Activated B cell treated with CpG ODN at 0.5 μM for 24 hours (primary cell): Measurements from ENCODE around the gene UHRF1. TPM values are rescaled to one million over a fixed set of nuclear protein-coding genes. Genes with fewer than 3 reads are reported as not detected.

Source experiments
- ATAC-seq: fragments of 200-7000 bp; cut with Tn5 transposase; one replicate; pipeline ENCODE4 v1.10.0; 2021; ENCODE audit warnings: low read depth, mild to moderate bottlenecking, moderate library complexity
- CTCF ChIA-PET: fragments of 350-600 bp; sonication (Branson Sonifier 250); formaldehyde crosslinking; loops from one replicate; lab custom pipeline; 2021; ENCODE audit warnings: antibody characterized with exemption; lab: Charles Lee
- POLR2A ChIA-PET: fragments of 350-600 bp; sonication (Branson Sonifier 250); formaldehyde crosslinking; loops from one replicate; lab custom pipeline; 2021; ENCODE audit warnings: antibody characterized with exemption; lab: Charles Lee
- DNase-seq: peaks from one replicate; pipeline ENCODE4 v3.0.0; 2022
- H3K27ac Mint-ChIP-seq: one replicate; pipeline ENCODE4 v1.8.0; 2020; ENCODE audit warnings: mixed read lengths
- H3K27me3 Mint-ChIP-seq: one replicate; pipeline ENCODE4 v1.8.0; 2021; ENCODE audit warnings: mixed read lengths
- H3K36me3 Mint-ChIP-seq: one replicate; pipeline ENCODE4 v1.8.0; 2021; ENCODE audit warnings: low read depth, mixed read lengths
- H3K4me1 Mint-ChIP-seq: one replicate; pipeline ENCODE4 v1.8.0; 2021; ENCODE audit warnings: mixed read lengths
- H3K4me3 Mint-ChIP-seq: one replicate; pipeline ENCODE4 v1.8.0; 2020; ENCODE audit warnings: mild to moderate bottlenecking, mixed read lengths
- H3K9me3 Mint-ChIP-seq: one replicate; pipeline ENCODE4 v1.8.0; 2020; ENCODE audit warnings: mixed read lengths
- intact Hi-C: fragments of 100-400 bp; cut with micrococcal nuclease; formaldehyde crosslinking; loops from one replicate; pipeline ENCODE4 v1.15.1; 2024
- total RNA-seq: library from RNA; stranded (reverse); gene quantifications from 2 replicates; pipeline ENCODE4 v1.2.3, GENCODE V29; 2022
- TF ChIP-seq, protein P1 (sequence below): fragments of 200-600 bp; IDR thresholded peaks from one replicate; pipeline ENCODE4 v1.8.0; 2022; ENCODE audit warnings: antibody characterized with exemption, mild to moderate bottlenecking

The UHRF1 gene
- total RNA-seq, 1 donor from 2014 or later: 7.8 TPM

- no peak for ATAC-seq
- intact Hi-C loops: no loop called here
- ChIA-PET CTCF (no interaction called here), POLR2A (no interaction called here)
- no peak for DNase-seq
- no peak overlapping the region for H3K27ac Mint-ChIP-seq
- H3K9me3 Mint-ChIP-seq: no peaks in the 10 kb centered on the region
- no peaks in the 10 kb centered on the region for H3K36me3 Mint-ChIP-seq
- no peaks in the 10 kb centered on the region for H3K27me3 Mint-ChIP-seq
- no peaks in the 10 kb centered on the region for H3K4me1 Mint-ChIP-seq
- TF ChIP-seq, protein P1, sequence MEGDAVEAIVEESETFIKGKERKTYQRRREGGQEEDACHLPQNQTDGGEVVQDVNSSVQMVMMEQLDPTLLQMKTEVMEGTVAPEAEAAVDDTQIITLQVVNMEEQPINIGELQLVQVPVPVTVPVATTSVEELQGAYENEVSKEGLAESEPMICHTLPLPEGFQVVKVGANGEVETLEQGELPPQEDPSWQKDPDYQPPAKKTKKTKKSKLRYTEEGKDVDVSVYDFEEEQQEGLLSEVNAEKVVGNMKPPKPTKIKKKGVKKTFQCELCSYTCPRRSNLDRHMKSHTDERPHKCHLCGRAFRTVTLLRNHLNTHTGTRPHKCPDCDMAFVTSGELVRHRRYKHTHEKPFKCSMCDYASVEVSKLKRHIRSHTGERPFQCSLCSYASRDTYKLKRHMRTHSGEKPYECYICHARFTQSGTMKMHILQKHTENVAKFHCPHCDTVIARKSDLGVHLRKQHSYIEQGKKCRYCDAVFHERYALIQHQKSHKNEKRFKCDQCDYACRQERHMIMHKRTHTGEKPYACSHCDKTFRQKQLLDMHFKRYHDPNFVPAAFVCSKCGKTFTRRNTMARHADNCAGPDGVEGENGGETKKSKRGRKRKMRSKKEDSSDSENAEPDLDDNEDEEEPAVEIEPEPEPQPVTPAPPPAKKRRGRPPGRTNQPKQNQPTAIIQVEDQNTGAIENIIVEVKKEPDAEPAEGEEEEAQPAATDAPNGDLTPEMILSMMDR: no peak
- no peak overlapping the region for H3K4me3 Mint-ChIP-seq
These were observed 14.0 kb downstream of the UHRF1 start for GRCh38 chr19:4923276-4923747.

- Mint-ChIP-seq H3K4me3 (no peak overlapping the region), H3K9me3 (no peaks in the 10 kb centered on the region), H3K36me3 (no peaks in the 10 kb centered on the region), H3K27me3 (no peaks in the 10 kb centered on the region), H3K4me1 (peaks cover 10% of the 10 kb centered on the region), H3K27ac (no peak overlapping the region)
- CTCF ChIA-PET: no interaction called here
- intact Hi-C loops: no loop called here
- DNase-seq: no peak
- POLR2A ChIA-PET: interaction anchor here (0.6 kb wide), 1 partner anchor 28 kb away, joined by 3 read pairs; no protein-coding TSS in a partner anchor
- TF ChIP-seq, protein P1: no peak
- ATAC-seq: no peak
These were observed 19.9 kb downstream of the UHRF1 start for GRCh38 chr19:4929186-4929585.

DNA sequence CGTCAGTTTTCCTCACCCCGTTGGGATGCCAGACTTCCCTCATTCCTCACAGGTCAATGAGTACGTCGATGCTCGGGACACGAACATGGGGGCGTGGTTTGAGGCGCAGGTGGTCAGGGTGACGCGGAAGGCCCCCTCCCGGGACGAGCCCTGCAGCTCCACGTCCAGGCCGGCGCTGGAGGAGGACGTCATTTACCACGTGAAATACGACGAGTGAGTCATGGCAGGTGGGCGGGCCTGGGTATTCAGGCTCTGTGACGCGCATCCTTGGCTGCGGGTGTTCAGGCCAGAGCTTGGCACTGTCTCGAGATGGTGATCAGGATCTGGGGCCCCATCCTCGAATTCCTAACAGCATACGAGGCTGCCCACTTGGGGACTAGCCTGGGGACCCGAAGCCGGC is 21.4 kb downstream of the UHRF1 start:
- TF ChIP-seq, protein P1: no peak
- POLR2A ChIA-PET: interaction anchor here (0.6 kb wide), 1 partner anchor 9 kb away, joined by 4 read pairs; no protein-coding TSS in a partner anchor
- Mint-ChIP-seq H3K27me3 (no peaks in the 10 kb centered on the region), H3K9me3 (no peaks in the 10 kb centered on the region), H3K4me1 (peaks cover 10% of the 10 kb centered on the region), H3K27ac (no peak overlapping the region), H3K36me3 (no peaks in the 10 kb centered on the region), H3K4me3 (no peak overlapping the region)
- ATAC-seq: no peak
- intact Hi-C loops: no loop called here
- CTCF ChIA-PET: interaction anchor here (1.0 kb wide), 1 partner anchor 107 kb away, joined by 3 read pairs; no protein-coding TSS in a partner anchor
- DNase-seq: no peak

DNA sequence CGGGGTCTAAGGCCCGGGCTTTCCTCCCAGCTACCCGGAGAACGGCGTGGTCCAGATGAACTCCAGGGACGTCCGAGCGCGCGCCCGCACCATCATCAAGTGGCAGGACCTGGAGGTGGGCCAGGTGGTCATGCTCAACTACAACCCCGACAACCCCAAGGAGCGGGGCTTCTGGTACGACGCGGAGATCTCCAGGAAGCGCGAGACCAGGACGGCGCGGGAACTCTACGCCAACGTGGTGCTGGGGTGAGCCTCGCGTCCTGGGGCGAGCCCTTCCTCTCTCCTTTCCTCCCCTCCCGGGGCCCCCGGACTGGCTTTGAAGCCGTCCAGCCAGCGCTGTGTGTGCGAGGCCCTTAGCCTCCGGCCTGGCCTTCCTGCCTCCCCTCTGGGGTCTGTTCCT is 23.4 kb downstream of the UHRF1 start:
- POLR2A ChIA-PET: no interaction called here
- intact Hi-C loops: no loop called here
- DNase-seq (no peak), ATAC-seq (no peak)
- CTCF ChIA-PET: no interaction called here
- TF ChIP-seq, protein P1: no peak
- no peaks in the 10 kb centered on the region for H3K36me3 Mint-ChIP-seq
- no peak overlapping the region for H3K27ac Mint-ChIP-seq
- no peak overlapping the region for H3K4me3 Mint-ChIP-seq
- no peaks in the 10 kb centered on the region for H3K9me3 Mint-ChIP-seq
- peaks cover 10% of the 10 kb centered on the region for H3K4me1 Mint-ChIP-seq
- no peaks in the 10 kb centered on the region for H3K27me3 Mint-ChIP-seq

GRCh38 chr19:4933528-4933927 is 24.2 kb downstream of the UHRF1 start:
- ChIA-PET POLR2A (no interaction called here), CTCF (no interaction called here)
- Mint-ChIP-seq H3K27me3 (no peaks in the 10 kb centered on the region), H3K36me3 (no peaks in the 10 kb centered on the region), H3K9me3 (no peaks in the 10 kb centered on the region), H3K4me3 (no peak overlapping the region), H3K27ac (no peak overlapping the region), H3K4me1 (peaks cover 10% of the 10 kb centered on the region)
- TF ChIP-seq, protein P1: no peak
- DNase-seq (no peak), ATAC-seq (no peak)
- intact Hi-C loops: no loop called here
